Adrenal gland (tissue), 5 donors: Measurements from ENCODE around the gene ARHGAP22.

Experiments
- CTCF ChIP-seq, 6 experiments: fragments of 450-650 bp in 4 of 6; fragments of 200-600 bp in 2 of 6; sonication (generic) in 1 of 6; IDR thresholded peaks; 1 replicate in 5 of 6; 2 replicates in 1 of 6; pipeline versions ENCODE4 v1.5.1 to v1.8.0; 2016 to 2021; ENCODE audit warnings: antibody characterized with exemption in 6 of 6, mild to moderate bottlenecking in 2 of 6, moderate library complexity in 1 of 6
- POLR2A ChIP-seq, 2 donors: fragments of 450-650 bp; IDR thresholded peaks; one replicate each; pipeline ENCODE4 v1.6.1; 2017; ENCODE audit warnings: antibody characterized with exemption in 2 of 2, mild to moderate bottlenecking in 2 of 2, moderate library complexity in 1 of 2
- donor health status: DM: no; HTN: no; CAD: no.

DNA sequence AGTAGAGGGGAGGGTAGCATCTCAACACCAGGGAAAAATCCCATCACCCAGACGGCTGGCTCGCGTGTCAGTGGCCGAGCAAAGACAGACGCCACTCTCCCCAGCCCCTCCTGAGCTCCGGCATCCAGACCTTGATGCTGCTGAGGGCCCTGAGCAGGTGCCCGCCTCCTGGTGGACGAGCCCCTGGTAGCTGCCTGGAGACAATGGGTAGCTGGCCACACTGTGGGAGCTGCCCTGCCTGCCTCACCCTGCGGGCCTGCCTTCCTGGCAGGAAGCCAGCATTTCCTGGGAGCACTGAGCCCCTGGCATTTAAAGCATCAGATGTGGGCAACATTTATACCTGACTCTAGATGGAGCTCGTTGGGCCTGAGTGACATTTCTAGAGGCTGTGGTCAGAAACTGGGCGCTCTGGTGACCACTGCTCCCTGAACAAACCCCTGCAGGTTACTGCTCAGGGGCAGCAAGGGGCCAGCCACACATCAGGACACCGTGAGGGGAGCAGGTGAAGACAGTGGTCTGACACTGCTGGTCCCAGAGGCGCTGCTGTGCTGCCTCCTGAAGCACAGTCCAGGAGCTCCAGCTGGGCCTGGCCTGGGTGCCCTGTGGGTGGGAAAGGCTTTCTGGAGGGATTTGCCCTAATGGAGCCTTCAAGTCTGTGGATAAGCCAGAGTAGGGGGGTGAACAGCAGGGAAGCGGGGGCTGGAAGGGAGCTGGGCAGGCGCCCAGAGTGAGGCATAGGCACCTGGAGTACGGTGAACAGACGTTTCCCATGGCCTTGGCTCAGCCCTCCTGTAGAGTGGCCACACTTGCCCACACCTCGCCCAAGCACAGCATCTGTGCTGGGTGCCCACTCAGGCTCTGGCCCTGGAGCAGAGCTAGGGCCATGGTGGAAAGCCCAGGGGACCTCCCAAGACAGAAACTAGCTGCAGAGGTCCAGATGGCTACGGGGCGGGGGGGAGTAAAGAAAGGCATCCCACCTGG is 159.7 kb downstream of the ARHGAP22 start:
- TF ChIP-seq CTCF (IDR thresholded peaks at IDR 0.05) (no peak), POLR2A (IDR thresholded peaks at IDR 0.05) (no peak)
